HG03196 (cell line): ENCODE results near the gene WFDC2.

Experiments
- ATAC-seq: cut with Tn5 transposase; IDR thresholded peaks from one replicate; pipeline ENCODE4 v1.9.1; 2021; ENCODE audit not compliant: unreplicated experiment

The WFDC2 gene

DNA sequence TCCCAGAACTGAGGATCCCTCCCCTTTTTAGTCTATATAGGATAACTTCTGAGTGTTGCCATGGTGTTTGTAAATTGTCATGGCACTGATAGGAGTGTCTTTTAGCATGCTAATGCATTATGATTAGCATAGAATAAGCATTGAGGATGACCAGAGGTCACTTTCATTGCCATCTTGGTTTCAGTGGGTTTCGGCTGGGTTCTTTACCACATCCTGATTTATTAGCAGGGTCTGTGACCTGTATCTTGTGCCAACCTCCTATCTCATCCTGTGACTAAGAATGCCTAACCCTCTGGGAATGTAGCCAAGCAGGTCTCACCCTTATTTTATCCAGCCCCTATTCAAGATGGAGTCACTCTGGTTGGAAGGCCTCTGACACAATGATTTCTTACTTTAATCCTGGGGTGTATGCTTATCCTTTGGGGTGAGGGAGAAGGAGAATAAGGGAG, 19.6 kb downstream of the WFDC2 start:
- ATAC-seq, result no peak

DNA sequence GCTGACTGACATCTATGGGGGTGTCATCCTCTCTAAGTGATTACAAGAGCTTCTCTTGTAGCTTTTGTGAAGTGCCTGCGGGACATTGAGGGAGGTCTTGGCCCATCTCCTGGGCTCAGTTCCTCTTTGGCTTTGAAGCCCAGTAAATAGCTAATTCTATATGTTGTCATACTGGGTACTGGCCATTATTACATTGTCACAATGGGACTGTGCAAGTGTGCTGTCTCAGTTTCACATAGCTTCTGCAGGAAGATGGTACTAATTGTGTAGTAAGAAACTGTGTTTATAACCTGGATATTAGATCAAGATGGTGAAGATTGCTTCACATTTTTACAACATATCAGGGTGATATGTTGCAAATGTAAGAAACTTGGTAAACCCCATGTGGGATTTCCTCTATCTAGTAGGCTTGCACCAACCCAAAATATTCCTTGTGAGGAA, 26.0 kb downstream of the WFDC2 start:
- ATAC-seq, result no peak

DNA sequence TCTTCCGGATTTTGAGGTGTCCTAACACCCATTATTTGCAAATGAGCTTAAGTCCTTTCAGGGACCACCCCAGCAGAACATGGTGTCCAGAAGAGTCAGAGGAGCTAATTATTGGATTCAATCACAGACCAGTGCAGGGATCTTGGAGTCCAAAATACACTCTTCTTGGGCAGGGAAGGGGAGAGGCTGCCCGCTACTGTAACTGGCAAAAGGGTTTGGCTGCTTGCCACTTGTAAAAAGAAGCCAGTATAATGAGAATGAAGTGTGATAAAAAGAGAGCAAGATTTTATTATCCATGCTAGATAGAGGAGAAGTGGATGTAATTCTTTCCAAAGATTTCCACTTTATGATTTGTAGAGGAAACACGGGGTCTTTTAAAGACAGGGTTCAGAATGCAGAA, 26.6 kb downstream of the WFDC2 start:
- no peak for ATAC-seq

DNA sequence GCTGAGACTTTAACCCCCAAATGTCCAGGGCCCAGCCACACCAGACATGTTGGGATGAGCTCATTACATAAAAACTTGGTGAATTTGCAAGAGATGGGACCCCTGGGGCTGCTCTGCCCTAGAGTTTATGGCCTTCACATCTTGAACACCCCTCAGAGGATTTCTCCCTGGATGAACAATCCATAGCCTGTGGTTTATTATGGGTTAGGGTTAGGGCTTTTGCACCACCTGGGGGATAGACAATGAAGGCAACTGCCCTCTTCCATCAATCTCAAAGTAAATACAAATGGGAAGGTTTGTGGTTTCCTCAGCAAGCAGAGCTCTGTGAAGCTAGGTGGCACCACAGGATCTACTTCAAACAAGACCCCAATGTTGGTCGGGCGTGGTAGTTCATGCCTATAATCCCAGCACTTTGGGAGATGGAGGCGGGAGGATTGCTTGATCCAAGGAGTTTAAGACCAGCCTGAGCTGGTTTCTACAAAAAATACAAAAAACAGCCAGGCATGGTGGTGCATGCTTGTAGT, 28.5 kb downstream of the WFDC2 start:
- no peak for ATAC-seq

DNA sequence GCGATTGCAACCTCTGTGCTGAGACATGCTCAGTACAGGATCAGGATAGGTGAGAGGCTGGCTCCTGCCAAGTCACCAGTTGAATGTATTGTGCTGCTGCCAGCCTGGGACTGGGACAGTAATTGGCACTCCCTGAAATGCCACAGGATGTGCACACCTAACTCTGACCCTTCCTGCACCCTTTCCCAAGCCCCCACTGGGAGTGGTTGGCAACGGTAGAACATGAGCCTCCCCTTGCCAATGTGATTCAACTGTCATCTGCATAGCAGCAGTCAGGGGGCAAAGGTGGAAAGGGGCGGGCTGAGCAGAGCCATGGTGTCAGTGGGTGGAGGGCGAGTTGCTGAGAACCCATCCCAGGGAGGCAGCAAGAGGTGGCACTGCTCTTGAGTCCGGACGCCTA, 30.5 kb downstream of the WFDC2 start:
- ATAC-seq, result no peak

DNA sequence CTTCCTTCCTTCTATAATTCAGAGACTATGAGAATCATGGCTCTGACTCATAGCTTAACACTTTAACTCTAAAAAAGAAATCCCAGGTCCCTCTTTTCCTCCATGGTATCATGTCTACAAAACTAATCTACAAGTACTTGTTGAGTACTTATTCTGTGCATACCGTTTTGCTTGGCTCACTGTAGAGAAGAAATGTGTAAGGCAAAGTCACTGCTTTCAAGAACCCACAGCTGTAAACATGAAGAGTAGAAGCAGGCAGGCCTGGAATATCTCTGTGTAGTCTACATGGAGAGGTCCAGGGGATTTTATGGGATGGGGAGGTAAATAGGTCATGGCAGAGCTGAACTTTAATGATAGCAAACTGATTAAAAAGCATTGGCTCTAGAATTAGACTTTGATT, 32.0 kb downstream of the WFDC2 start:
- no peak for ATAC-seq

DNA sequence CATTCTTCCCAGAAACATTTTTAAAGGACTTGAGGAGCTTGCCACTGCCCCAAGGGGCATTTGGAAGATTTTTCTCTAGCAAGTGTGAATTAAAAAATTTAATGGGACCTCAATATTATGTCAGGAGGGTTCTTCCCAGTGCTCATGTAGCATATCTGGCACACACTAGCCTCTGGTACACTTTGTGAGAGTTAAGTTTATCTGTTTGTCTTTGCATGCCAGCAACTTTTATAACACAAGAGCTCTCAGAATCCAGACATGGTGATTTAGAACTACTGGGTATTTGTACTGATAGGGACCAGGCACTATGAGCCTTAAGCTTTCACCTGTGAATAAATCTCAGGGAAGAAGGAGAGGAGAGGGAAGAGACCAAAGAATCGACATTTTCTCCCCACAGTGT, 33.0 kb downstream of the WFDC2 start:
- no peak for ATAC-seq

DNA sequence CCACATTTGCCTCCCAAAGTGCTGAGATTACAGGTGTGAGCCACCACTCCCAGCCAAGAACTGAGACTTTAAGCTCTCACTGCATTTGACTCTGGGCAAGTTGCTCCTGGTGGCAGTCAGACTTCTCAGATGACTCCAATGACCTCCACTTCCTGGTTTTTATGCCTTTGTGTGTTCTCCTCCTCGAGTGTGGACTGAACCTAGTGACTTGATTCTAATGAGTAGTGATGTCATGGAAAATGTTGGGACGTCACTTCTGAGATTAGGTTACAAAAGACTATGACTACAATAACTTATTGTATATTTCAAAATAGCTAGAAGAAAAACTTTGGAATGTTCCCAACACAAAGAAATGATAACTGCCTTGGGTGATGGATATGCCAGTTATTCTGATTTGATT, 33.9 kb downstream of the WFDC2 start:
- ATAC-seq, result no peak

DNA sequence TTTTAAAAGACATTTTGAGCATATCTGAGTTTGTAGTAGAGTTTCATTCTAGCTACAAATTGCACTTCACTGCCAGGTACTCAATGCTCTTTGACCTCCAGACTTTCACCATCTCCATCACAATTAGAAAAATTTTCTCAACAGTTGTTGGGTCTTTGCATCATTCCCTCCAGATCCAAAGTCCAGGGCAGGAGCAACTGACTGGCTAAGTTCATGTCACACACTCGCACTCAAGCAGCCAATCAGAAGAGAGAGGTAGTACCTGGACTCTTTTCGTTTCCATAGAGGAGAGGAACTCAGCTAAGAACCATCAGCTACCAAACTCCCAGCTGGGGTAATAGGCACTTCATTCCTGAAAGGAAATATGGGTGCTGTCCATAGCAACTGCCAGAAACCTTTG, 36.8 kb downstream of the WFDC2 start:
- no peak for ATAC-seq

DNA sequence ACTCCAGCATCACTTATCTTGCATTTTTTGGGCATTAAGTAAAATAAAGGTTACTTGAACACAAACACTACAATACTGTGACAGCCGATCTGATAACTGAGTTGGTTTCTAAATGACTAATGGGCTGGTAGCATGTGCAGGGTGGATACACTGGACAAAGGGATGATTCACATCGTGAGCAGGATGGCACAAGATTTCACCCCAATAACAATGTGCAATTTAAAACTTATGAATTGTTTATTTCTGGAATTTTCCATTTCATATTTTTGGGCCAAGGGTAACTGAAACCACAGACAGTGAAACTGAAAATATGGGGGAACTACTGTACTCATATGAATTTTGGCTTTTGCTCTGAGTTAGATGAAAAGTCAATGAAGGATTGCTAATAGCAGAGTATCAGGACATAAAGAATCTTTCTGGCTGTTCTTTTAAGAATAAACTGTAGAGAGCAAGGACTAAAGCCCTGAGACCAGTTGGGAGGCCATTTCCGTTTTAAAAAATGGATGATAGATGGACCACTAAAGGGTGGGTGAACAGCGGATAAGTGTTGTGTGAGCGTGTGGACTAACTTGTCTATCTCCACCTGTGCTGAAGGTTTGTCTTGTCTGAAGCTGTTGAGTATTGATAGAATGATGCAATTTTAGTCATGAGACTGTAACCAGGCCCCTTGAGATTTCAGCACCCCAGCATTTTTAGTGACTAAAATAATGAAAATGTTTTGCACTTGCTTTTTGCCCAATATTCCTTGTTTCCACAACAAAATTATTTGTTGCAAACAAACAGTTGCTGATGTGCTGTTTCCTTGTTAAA, 37.7 kb downstream of the WFDC2 start:
- ATAC-seq, result no peak

DNA sequence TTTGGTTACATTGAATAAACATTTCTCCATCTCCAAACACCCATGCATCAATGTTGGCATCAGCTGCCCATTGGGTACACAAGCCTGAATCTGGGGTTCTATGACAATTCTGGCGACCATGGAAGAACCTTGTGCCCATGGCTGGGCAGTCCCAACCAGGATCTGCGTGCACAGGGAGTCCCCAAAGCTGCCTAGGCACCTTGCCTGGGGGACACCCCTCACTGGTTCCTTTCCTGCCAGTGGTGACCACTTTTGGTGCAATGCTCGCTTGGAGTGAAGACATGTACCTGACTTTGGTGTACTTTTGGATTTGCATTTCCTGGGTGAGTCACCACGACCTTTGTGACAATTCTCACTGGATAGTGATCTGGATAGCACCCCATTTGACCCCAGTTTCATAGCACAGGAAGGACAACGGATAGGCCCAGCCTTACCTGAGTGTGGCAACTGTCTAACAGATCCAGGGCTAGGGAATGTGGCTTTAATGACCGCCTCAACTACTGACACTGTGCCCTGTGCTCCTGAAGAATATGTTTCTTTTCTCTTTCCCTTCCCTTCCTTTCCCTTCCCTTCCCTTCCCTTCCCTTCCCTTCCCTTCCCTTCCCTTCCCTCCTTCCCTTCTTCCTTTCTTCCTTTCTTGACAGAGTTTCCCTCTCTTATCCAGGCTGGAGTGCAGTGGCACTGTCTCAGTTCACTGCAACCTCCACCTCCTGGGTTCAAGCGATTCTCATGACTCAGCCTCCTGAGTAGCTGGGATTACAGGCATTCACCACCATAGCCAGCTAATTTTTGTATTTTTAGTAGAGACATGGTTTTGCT, 38.7 kb downstream of the WFDC2 start:
- no peak for ATAC-seq

DNA sequence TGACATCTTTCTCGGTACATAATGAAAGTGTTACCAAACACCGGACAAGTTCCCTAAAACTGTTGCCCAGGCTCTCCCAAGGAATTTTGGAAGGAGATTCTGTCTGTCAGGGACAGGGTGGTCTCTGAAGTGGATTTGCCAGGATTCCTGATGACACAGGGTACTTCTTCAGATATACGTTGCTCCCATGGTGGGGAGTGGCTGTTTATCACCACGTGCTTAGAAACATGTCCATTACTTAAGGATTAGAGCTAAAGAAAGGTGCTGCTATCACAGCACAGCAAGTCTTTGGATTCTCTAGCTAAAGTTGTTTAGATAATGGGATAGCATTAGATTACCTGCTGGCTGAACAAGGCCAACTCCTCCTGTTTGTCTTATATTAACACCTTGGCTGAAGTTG, 39.5 kb downstream of the WFDC2 start:
- no peak for ATAC-seq

DNA sequence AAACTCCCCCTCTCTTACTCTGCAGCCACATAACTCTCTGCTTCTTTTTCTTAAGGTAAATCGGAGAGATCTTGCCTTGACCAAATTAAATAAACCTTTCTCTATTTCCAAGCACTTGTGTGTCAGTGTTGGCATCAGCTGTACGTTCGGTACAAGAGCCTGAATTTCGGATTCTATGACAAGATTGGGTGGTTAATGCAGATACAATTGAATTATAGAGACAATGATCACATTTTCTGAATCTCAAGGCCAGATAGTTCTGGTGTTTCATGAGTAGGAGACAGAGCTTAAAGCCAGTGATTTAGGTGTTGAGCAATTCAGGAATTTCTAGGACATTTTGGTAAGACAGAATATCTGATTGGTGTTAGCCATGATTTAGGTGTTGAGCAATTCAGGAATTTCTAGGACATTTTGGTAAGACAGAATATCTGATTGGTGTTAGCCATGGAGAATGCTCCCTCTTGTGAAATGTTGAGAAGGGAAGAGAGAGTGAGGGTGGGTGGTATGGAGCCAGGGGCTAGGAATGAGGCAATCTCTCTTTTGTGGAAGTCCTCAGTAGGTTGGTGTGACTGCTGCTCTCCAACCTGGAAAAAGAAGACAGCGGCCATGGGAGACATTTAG, 40.8 kb downstream of the WFDC2 start:
- no peak for ATAC-seq

DNA sequence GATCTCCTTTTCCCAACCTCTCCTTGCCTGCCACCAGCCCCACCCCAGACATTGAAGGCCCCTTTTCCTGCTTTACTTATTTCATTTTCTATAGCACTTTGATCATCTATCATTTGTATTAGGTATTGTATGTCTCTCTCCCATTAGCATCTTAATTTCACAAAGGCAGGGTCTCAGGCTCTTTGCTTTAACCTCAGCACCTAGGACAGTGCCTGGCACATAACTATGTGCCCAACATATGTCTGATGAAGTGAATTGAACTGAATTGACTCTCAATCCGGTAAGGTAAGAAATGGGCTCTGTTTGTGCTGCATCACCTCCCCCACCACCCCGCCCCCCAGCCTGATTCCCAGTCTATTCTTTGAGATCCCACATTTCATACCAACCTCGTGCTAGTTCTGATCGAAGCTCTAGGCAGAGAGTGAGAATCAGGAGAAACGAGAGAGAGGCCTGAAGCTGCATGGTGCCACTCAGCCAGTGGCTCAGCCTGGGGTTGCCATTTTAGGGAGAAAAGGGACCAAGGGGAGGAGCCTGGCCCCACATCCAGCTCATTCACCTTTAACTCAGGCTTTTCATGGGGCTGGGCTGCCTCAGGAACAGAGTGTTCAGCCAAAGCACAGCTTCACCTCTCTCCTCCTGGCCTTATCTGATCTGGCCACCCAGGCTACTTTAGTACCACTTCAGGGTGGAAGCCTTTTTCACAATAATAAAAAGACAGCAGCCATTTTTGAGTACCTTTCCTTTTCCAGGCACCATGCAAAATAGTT, 45.8 kb downstream of the WFDC2 start, which contains the start of gene SPINT3:
Gene SPINT3, minus strand, starts transcription at position 476 of the 767 bp plus-strand sequence. Its CDS starts 14 bp downstream, at position 462.
- ATAC-seq, result no peak

DNA sequence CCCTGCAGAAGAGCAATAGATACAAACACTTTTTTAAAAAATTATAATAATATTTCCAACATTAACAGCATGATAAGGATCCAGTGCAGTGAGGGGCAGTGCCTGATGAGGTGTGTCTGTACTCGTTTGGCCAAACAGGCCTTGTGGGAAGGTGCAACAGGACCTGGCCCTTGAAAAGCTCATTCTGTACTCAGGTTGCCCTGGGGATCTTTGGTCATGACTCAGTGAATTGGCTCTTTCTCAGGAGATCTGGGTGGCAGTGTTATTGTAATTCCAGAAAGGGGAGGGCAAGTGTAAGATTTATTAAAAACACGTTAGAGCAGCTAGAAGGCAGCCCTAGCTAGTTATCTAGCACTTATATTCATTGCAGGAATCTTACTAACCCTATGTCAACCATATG, 48.7 kb downstream of the WFDC2 start:
- no peak for ATAC-seq

DNA sequence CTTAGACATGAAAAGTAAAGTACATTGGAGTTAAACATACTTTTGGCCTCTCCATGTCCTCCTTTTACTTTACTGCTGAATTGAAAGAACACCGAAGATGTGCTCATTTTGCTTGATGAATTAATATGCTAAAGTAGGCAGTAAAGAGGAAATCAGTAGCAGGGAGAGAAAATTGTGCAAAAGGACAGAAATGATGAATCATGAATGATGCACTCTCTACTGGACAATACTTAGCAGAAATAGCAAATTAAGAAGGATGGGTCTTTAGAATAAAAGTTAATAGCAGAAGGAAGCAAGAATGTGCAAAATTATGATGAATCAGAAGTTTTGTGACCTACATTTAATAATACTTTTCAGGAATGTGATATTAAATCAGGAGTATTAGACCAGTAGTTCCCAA, 54.3 kb downstream of the WFDC2 start:
- no peak for ATAC-seq

DNA sequence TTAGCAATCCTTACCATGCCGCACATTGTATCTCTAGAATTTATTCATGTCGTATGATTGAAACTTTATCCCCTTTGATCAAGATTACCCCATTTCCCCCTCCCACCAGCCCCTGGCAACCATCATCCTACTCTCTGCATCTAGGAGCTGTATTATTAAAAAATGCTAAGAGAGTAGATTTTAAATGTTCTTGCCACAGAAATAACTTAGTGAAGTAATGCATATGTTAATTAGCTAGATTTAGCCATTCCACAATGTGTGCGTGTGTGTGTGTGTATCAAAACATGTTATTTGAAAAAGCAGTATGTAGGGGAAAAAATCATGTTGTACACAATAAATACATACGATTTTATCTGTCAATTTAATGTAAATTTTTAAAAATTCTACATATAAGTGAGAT, 57.7 kb downstream of the WFDC2 start:
- ATAC-seq, result no peak
